ENCODE results near the gene RNASE9. TPM values are rescaled to one million over a fixed set of nuclear protein-coding genes. Genes with fewer than 3 reads are reported as not detected.
"Not testable (repeated sequence)": the region's sequence is repeated elsewhere in the genome, so short reads cannot be mapped to it uniquely, and the experiment has no call there.

RNASE9 gene
- total RNA-seq, 3 donors from 2014 or later, result not detected

GRCh38 chr14:20569066-20569465 is 8.2 kb upstream of the RNASE9 start:
- ATAC-seq (no peak), DNase-seq (no peak)
- Histone ChIP-seq H3K36me3 (ENCODE audit: low read depth) (no peaks in the 10 kb centered on the region), H3K9me3 (peaks cover 8% of the 10 kb centered on the region), H3K4me1 (ENCODE audit: low read depth) (no peaks in the 10 kb centered on the region), H3K4me3 (no peak overlapping the region)
- intact Hi-C loops (cut with DNase I, micrococcal nuclease), result no loop called here
- no peak for TF ChIP-seq CTCF (IDR thresholded peaks at IDR 0.05)

GRCh38 chr14:20568393-20568792 is 7.5 kb upstream of the RNASE9 start:
- no peaks in the 10 kb centered on the region for H3K36me3 ChIP-seq (ENCODE audit: low read depth)
- no peak for DNase-seq
- no peaks in the 10 kb centered on the region for H3K4me1 ChIP-seq (ENCODE audit: low read depth)
- ATAC-seq, result no peak
- peaks cover 8% of the 10 kb centered on the region for H3K9me3 ChIP-seq
- H3K4me3 ChIP-seq, result no peak overlapping the region
- intact Hi-C loops (cut with DNase I, micrococcal nuclease), result no loop called here
- TF ChIP-seq CTCF (IDR thresholded peaks at IDR 0.05), result no peak

- H3K4me3 ChIP-seq; ATAC-seq; H3K9me3 ChIP-seq; H3K4me1 ChIP-seq (ENCODE audit: low read depth); H3K36me3 ChIP-seq (ENCODE audit: low read depth); DNase-seq; intact Hi-C loops (cut with DNase I, micrococcal nuclease): not testable (repeated sequence)
Observed at GRCh38 chr14:20567199-20567598, 6.4 kb upstream of the RNASE9 start.

- peaks cover 8% of the 10 kb centered on the region for H3K9me3 ChIP-seq
- H3K36me3 ChIP-seq (ENCODE audit: low read depth), result no peaks in the 10 kb centered on the region
- intact Hi-C loops (cut with DNase I, micrococcal nuclease), result no loop called here
- no peak for TF ChIP-seq CTCF (IDR thresholded peaks at IDR 0.05)
- H3K4me3 ChIP-seq, result no peak overlapping the region
- no peak for DNase-seq
- ATAC-seq, result no peak
- no peaks in the 10 kb centered on the region for H3K4me1 ChIP-seq (ENCODE audit: low read depth)
Observed at GRCh38 chr14:20564501-20564997, 3.7 kb upstream of the RNASE9 start.

GRCh38 chr14:20563971-20564370 is 3.1 kb upstream of the RNASE9 start:
- H3K36me3 ChIP-seq (ENCODE audit: low read depth), result no peaks in the 10 kb centered on the region
- DNase-seq, result no peak
- no peak for ATAC-seq
- no peaks in the 10 kb centered on the region for H3K4me1 ChIP-seq (ENCODE audit: low read depth)
- H3K9me3 ChIP-seq, result peaks cover 5% of the 10 kb centered on the region
- no peak overlapping the region for H3K4me3 ChIP-seq
- intact Hi-C loops (cut with DNase I, micrococcal nuclease), result no loop called here
- no peak for TF ChIP-seq CTCF (IDR thresholded peaks at IDR 0.05)

- Histone ChIP-seq H3K4me1 (ENCODE audit: low read depth) (no peaks in the 10 kb centered on the region), H3K36me3 (ENCODE audit: low read depth) (no peaks in the 10 kb centered on the region), H3K4me3 (no peak overlapping the region), H3K9me3 (no peaks in the 10 kb centered on the region)
- ATAC-seq, result no peak
- no peak for TF ChIP-seq CTCF (IDR thresholded peaks at IDR 0.05)
- intact Hi-C loops (cut with DNase I, micrococcal nuclease), result no loop called here
- DNase-seq, result no peak
Observed at GRCh38 chr14:20559461-20559904, 1.4 kb downstream of the RNASE9 start.
